ENCODE measurements around the gene MGST2.

The MGST2 gene

GRCh38 chr4:139745111-139745639, 79.6 kb downstream of the MGST2 start:
- no peak for DNase-seq

GRCh38 chr4:139746431-139747171, 81.0 kb downstream of the MGST2 start:
- no peak for DNase-seq

- DNase-seq = no peak
Observed at GRCh38 chr4:139749338-139749737, 83.7 kb downstream of the MGST2 start.

GRCh38 chr4:139749835-139750498, 84.3 kb downstream of the MGST2 start:
- no peak for DNase-seq

- no peak for DNase-seq
Observed at GRCh38 chr4:139753686-139754085, 88.1 kb downstream of the MGST2 start.

All from COR-L47 (cell line).